Natural killer cell (primary cell): ENCODE measurements around the gene MS4A18. TPM values are rescaled to one million over a fixed set of nuclear protein-coding genes. Genes with fewer than 3 reads are reported as not detected.

Experiments
- ATAC-seq, 3 donors: fragments of 150-1000 bp in 2 of 3; fragments of 200-7000 bp in 1 of 3; cut with Tn5 transposase; 1 replicate in 1 of 3; 2 replicates in 2 of 3; pipeline ENCODE4 v1.10.0; 2021; ENCODE audit warnings: mild to moderate bottlenecking in 2 of 3, moderate library complexity in 2 of 3
- DNase-seq, 2 donors: peaks; one replicate each; pipeline versions ENCODE4 v3.0.0 to v3.0.0-alpha.2; 2013 to 2021; ENCODE audit warnings: mixed read lengths in 1 of 2
- H3K27ac ChIP-seq: one replicate; pipeline ENCODE4 v1.5.1; 2013; ENCODE audit warnings: mild to moderate bottlenecking, low read length
- H3K27me3 ChIP-seq: one replicate; pipeline ENCODE4 v1.6.1; 2013; ENCODE audit warnings: low read length; ENCODE audit not compliant: control insufficient read depth, insufficient read depth
- H3K36me3 ChIP-seq: one replicate; pipeline ENCODE4 v1.6.1; 2013; ENCODE audit warnings: low read length; ENCODE audit not compliant: control insufficient read depth, insufficient read depth
- H3K4me1 ChIP-seq: one replicate; pipeline ENCODE4 v1.6.1; 2013; ENCODE audit warnings: low read length; ENCODE audit not compliant: control insufficient read depth, insufficient read depth
- H3K4me3 ChIP-seq: one replicate; pipeline ENCODE4 v1.5.1; 2013; ENCODE audit warnings: low read length
- H3K9me3 ChIP-seq: one replicate; pipeline ENCODE4 v1.6.1; 2013; ENCODE audit warnings: low read length; ENCODE audit not compliant: control insufficient read depth, insufficient read depth
- H3K27ac Mint-ChIP-seq, 2 donors: one replicate each; pipeline ENCODE4 v1.8.0; 2022; ENCODE audit warnings: mild to moderate bottlenecking in 2 of 2, mixed read lengths in 2 of 2, moderate library complexity in 1 of 2
- H3K27me3 Mint-ChIP-seq, 2 donors: one replicate each; pipeline ENCODE4 v1.8.0; 2022; ENCODE audit warnings: low read depth in 2 of 2, mixed read lengths in 2 of 2
- H3K36me3 Mint-ChIP-seq: one replicate; pipeline ENCODE4 v1.8.0; 2022; ENCODE audit warnings: mixed read lengths
- H3K4me1 Mint-ChIP-seq, 2 donors: one replicate each; pipeline ENCODE4 v1.8.0; 2022; ENCODE audit warnings: mixed read lengths in 2 of 2
- H3K4me3 Mint-ChIP-seq: one replicate; pipeline ENCODE4 v1.8.0; 2022; ENCODE audit warnings: mild to moderate bottlenecking, moderate library complexity, mixed read lengths
- H3K9me3 Mint-ChIP-seq, 2 donors: one replicate each; pipeline ENCODE4 v1.8.0; 2022; ENCODE audit warnings: mixed read lengths in 2 of 2
- WGBS: methylation state at CpG from one replicate; pipeline ENCODE4 v1.1.7; 2013; ENCODE audit warnings: missing lambda C conversion rate; ENCODE audit not compliant: insufficient coverage; 5-methylcytosine and 5-hydroxymethylcytosine counted together
- intact Hi-C: fragments of 100-400 bp; cut with micrococcal nuclease; formaldehyde crosslinking; loops from one replicate; pipeline ENCODE4 v1.14.2; 2022
- total RNA-seq, 4 donors: library from RNA; stranded (reverse); fragments of 120-200 nt in 1 of 4; gene quantifications; one replicate each; pipeline versions ENCODE4 v1.2.3 to v1.2.4, GENCODE V29; 2013 to 2022
- TF ChIP-seq, protein P1 (sequence below): fragments of 200-600 bp; IDR thresholded peaks from one replicate; pipeline ENCODE4 v1.8.0; 2022; ENCODE audit warnings: antibody characterized with exemption

MS4A18 gene
- total RNA-seq, 3 donors from 2014 or later (not counting 1 experiment from before 2014, with no cell fraction given) = not detected

DNA sequence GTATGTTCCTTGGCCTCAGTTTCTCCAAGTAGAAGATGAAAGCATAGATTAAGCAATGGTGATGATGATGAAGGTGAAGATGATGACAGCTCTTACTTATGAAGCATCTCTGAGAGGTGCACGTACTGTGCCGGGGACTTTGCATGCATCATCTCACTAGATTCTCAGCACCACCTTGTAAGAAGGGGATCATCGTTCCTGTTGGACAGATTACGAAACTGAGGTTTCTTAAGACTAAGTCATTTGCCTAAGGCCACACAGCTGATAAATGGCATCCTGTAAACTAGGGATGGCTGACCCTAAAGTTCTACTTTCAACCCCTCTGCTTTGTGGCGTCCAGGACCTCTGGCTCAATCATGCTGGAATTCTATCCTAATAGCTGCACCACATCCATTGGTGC is 40.8 kb downstream of the MS4A18 start:
- H3K36me3 Mint-ChIP-seq = no peaks in the 10 kb centered on the region
- Histone ChIP-seq H3K4me3 (no peak overlapping the region), H3K9me3 (no peaks in the 10 kb centered on the region), H3K36me3 (no peaks in the 10 kb centered on the region), H3K27me3 (no peaks in the 10 kb centered on the region), H3K4me1 (no peaks in the 10 kb centered on the region), H3K27ac (no peak overlapping the region)
- WGBS = 92% methylated on average over 5 of the region's 5 CpGs
- H3K27ac Mint-ChIP-seq = no peak overlapping the region
- no peaks in the 10 kb centered on the region for H3K4me1 Mint-ChIP-seq
- H3K4me3 Mint-ChIP-seq = no peak overlapping the region
- TF ChIP-seq, protein P1, sequence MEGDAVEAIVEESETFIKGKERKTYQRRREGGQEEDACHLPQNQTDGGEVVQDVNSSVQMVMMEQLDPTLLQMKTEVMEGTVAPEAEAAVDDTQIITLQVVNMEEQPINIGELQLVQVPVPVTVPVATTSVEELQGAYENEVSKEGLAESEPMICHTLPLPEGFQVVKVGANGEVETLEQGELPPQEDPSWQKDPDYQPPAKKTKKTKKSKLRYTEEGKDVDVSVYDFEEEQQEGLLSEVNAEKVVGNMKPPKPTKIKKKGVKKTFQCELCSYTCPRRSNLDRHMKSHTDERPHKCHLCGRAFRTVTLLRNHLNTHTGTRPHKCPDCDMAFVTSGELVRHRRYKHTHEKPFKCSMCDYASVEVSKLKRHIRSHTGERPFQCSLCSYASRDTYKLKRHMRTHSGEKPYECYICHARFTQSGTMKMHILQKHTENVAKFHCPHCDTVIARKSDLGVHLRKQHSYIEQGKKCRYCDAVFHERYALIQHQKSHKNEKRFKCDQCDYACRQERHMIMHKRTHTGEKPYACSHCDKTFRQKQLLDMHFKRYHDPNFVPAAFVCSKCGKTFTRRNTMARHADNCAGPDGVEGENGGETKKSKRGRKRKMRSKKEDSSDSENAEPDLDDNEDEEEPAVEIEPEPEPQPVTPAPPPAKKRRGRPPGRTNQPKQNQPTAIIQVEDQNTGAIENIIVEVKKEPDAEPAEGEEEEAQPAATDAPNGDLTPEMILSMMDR = no peak
- DNase-seq (no peak), ATAC-seq (no peak)
- no peaks in the 10 kb centered on the region for H3K9me3 Mint-ChIP-seq
- H3K27me3 Mint-ChIP-seq = peaks cover 10 to 19% of the 10 kb centered on the region in 2 donors
- intact Hi-C loops = no loop called here

DNA sequence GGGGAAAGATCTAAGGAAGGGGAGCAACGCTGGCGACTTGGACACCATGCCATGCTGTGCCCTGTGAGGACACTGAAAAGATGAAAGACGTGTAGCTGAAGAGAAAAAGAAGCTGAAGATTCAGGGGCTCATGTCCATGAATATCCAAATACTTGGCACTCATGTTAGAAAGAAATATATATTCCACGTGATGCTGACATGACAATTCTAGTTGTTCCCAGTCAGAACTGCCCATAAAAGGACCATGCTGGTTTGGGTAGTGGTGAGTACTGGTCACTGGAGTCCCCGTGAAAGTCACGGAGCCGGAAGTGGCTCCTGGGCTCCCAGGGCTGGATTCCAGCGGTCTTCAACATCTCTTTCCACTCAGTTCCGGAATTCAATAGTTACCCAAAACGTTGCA is 42.0 kb downstream of the MS4A18 start:
- ATAC-seq = no peak
- no peak for DNase-seq
- Histone ChIP-seq H3K27me3 (no peaks in the 10 kb centered on the region), H3K27ac (no peak overlapping the region), H3K4me3 (no peak overlapping the region), H3K36me3 (no peaks in the 10 kb centered on the region), H3K4me1 (no peaks in the 10 kb centered on the region), H3K9me3 (no peaks in the 10 kb centered on the region)
- H3K4me3 Mint-ChIP-seq = no peak overlapping the region
- WGBS = 82% methylated on average over 10 of the region's 10 CpGs
- H3K27me3 Mint-ChIP-seq = peaks cover 3 to 8% of the 10 kb centered on the region in 2 donors
- no peak overlapping the region for H3K27ac Mint-ChIP-seq
- TF ChIP-seq, protein P1 = no peak
- intact Hi-C loops = no loop called here
- no peaks in the 10 kb centered on the region for H3K4me1 Mint-ChIP-seq
- H3K36me3 Mint-ChIP-seq = no peaks in the 10 kb centered on the region
- no peaks in the 10 kb centered on the region for H3K9me3 Mint-ChIP-seq

DNA sequence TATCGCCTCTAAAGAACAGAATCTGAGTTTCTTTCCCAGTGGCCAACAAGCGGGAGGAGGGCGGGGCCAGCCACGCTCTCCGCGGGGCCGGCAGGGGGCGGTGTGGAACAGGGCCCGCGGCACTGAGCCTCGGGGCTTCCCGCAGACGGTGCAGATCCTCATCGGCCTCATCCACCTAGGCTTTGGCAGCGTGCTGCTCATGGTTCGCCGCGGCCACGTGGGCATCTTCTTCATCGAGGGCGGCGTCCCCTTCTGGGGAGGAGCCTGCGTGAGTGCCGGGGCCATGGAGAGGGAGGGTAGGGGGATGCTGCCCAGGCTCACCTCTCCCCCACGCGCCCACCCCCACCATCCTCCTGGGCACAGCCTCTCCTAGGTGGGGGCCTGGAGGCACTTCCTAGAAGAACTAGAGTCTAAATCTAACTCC is 42.9 kb downstream of the MS4A18 start:
- Histone ChIP-seq H3K4me3 (no peak overlapping the region), H3K27me3 (no peaks in the 10 kb centered on the region), H3K27ac (no peak overlapping the region), H3K4me1 (no peaks in the 10 kb centered on the region), H3K9me3 (no peaks in the 10 kb centered on the region), H3K36me3 (no peaks in the 10 kb centered on the region)
- DNase-seq = peak in 1 of 2 donors; percentile 17
- Mint-ChIP-seq H3K9me3 (no peaks in the 10 kb centered on the region), H3K4me1 (no peaks in the 10 kb centered on the region), H3K36me3 (no peaks in the 10 kb centered on the region), H3K27me3 (peaks cover 3 to 8% of the 10 kb centered on the region in 2 donors), H3K4me3 (no peak overlapping the region), H3K27ac (no peak overlapping the region)
- intact Hi-C loops = no loop called here
- TF ChIP-seq, protein P1 = no peak
- WGBS = 45% methylated on average over 24 of the region's 26 CpGs
- no peak for ATAC-seq

DNA sequence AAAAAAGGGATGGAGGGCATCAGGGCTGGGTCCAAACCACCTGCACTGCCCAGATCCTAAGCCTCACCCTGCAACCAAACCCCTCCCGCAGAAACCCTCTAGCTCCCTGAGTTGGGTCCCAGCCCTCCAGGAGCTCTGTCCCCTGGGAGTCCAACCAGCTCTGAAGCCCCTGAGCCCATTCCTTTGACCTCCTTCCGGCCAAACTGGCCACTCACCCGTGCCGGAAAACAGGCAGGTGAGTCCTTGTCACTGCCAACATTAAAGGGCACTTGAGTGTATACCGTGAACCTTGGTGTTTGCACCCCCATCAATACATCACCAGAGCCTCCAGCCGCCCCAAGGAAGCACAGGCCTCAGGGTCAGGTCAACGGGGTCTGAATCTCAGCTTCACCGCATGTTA is 43.7 kb downstream of the MS4A18 start:
- no peaks in the 10 kb centered on the region for H3K9me3 Mint-ChIP-seq
- no peak for DNase-seq
- H3K4me1 Mint-ChIP-seq = no peaks in the 10 kb centered on the region
- no peak overlapping the region for H3K4me3 Mint-ChIP-seq
- Histone ChIP-seq H3K27me3 (no peaks in the 10 kb centered on the region), H3K9me3 (no peaks in the 10 kb centered on the region), H3K36me3 (no peaks in the 10 kb centered on the region), H3K4me3 (no peak overlapping the region), H3K4me1 (no peaks in the 10 kb centered on the region), H3K27ac (no peak overlapping the region)
- H3K27ac Mint-ChIP-seq = no peak overlapping the region
- intact Hi-C loops = no loop called here
- ATAC-seq = no peak
- TF ChIP-seq, protein P1 = no peak
- H3K27me3 Mint-ChIP-seq = peaks cover 3 to 8% of the 10 kb centered on the region in 2 donors
- no peaks in the 10 kb centered on the region for H3K36me3 Mint-ChIP-seq
- 91% methylated on average over 8 of the region's 8 CpGs for WGBS
